ENCODE results near the gene CTNNA2.
A peak's percentile ranks its signal among the peaks of the same experiment; 100 is the strongest.

The CTNNA2 gene

GRCh38 chr2:80454628-80455027 lies 941.8 kb downstream of the CTNNA2 start:
- no peak for TF ChIP-seq CTCF (conservative IDR thresholded peaks at IDR 0.05; ENCODE audit: control insufficient read depth, insufficient read depth, low read depth, low read length)
- no peak overlapping the region for H3K4me3 ChIP-seq (ENCODE audit: control insufficient read depth, low read depth, low read length)
- DNase-seq (ENCODE audit: low read depth), result no peak

- no peak for TF ChIP-seq CTCF (conservative IDR thresholded peaks at IDR 0.05; ENCODE audit: control insufficient read depth, insufficient read depth, low read depth, low read length)
- no peak for DNase-seq (ENCODE audit: low read depth)
- H3K4me3 ChIP-seq (ENCODE audit: control insufficient read depth, low read depth, low read length), result no peak overlapping the region
Observed at GRCh38 chr2:80459028-80459427, 946.2 kb downstream of the CTNNA2 start.

- DNase-seq (ENCODE audit: low read depth), result peak; percentile 1
- no peak for TF ChIP-seq CTCF (conservative IDR thresholded peaks at IDR 0.05; ENCODE audit: control insufficient read depth, insufficient read depth, low read depth, low read length)
- H3K4me3 ChIP-seq (ENCODE audit: control insufficient read depth, low read depth, low read length), result no peak overlapping the region
Observed at GRCh38 chr2:80461505-80462197, 948.8 kb downstream of the CTNNA2 start.

- no peak for TF ChIP-seq CTCF (conservative IDR thresholded peaks at IDR 0.05; ENCODE audit: control insufficient read depth, insufficient read depth, low read depth, low read length)
- H3K4me3 ChIP-seq (ENCODE audit: control insufficient read depth, low read depth, low read length), result no peak overlapping the region
- DNase-seq (ENCODE audit: low read depth), result no peak
Observed at GRCh38 chr2:80462654-80463053, 949.8 kb downstream of the CTNNA2 start.

- no peak for DNase-seq (ENCODE audit: low read depth)
- H3K4me3 ChIP-seq (ENCODE audit: control insufficient read depth, low read depth, low read length), result no peak overlapping the region
- TF ChIP-seq CTCF (conservative IDR thresholded peaks at IDR 0.05; ENCODE audit: control insufficient read depth, insufficient read depth, low read depth, low read length), result no peak
Observed at GRCh38 chr2:80464275-80464674, 951.4 kb downstream of the CTNNA2 start.

GRCh38 chr2:80467262-80467811 lies 954.5 kb downstream of the CTNNA2 start:
- DNase-seq (ENCODE audit: low read depth), result no peak
- TF ChIP-seq CTCF (conservative IDR thresholded peaks at IDR 0.05; ENCODE audit: control insufficient read depth, insufficient read depth, low read depth, low read length), result no peak
- no peak overlapping the region for H3K4me3 ChIP-seq (ENCODE audit: control insufficient read depth, low read depth, low read length)

Measured in fibroblast of mammary gland (primary cell).